Left lung (tissue), 10 donors: ENCODE results near the gene ATRNL1. TPM values are rescaled to one million over a fixed set of nuclear protein-coding genes. Genes with fewer than 3 reads are reported as not detected.

Experiments used
- ATAC-seq: fragments of 200-7000 bp; cut with Tn5 transposase; one replicate; pipeline ENCODE4 v1.9.1; 2020; ENCODE audit warnings: moderate library complexity
- DNase-seq, 4 donors: peaks; one replicate each; pipeline ENCODE4 v3.0.0-alpha.2; 2013 to 2020
- H3K27ac ChIP-seq, 2 donors: fragments of 200-600 bp; sonication (generic) in 1 of 2; one replicate each; pipeline versions ENCODE4 v1.5.0 to v1.8.0; 2020 to 2021
- H3K27me3 ChIP-seq, 2 donors: fragments of 200-600 bp; sonication (generic) in 1 of 2; one replicate each; pipeline versions ENCODE4 v1.5.0 to v1.8.0; 2020 to 2021
- H3K36me3 ChIP-seq, 2 donors: fragments of 200-600 bp; sonication (generic) in 1 of 2; one replicate each; pipeline versions ENCODE4 v1.5.0 to v1.8.0; 2020 to 2021
- H3K4me1 ChIP-seq, 2 donors: fragments of 200-600 bp; one replicate each; pipeline ENCODE4 v1.8.0; 2021
- H3K4me3 ChIP-seq, 2 donors: fragments of 200-600 bp; sonication (generic) in 1 of 2; one replicate each; pipeline versions ENCODE4 v1.5.0 to v1.8.0; 2020 to 2021; ENCODE audit warnings: mild to moderate bottlenecking in 1 of 2
- H3K9me3 ChIP-seq, 2 donors: fragments of 200-600 bp; sonication (generic) in 1 of 2; one replicate each; pipeline versions ENCODE4 v1.5.0 to v1.8.0; 2020 to 2021
- CTCF ChIP-seq, 2 donors: fragments of 200-600 bp; sonication (generic) in 1 of 2; IDR thresholded peaks; one replicate each; pipeline versions ENCODE4 v1.5.0 to v1.8.0; 2021; ENCODE audit warnings: antibody characterized with exemption in 2 of 2
- intact Hi-C, 2 donors: fragments of 100-400 bp; cut with DNase I; formaldehyde crosslinking; loops; one replicate each; pipeline versions ENCODE4 v1.11.2 to v1.14.2; 2022
- polyA plus RNA-seq, 6 donors: library from polyadenylated mRNA; unstranded; fragments of 120-200 nt; gene quantifications; one replicate each; pipeline ENCODE4 v1.2.1, GENCODE V29; 2013; ENCODE audit not compliant: insufficient read length in 6 of 6
- total RNA-seq, 2 donors: library from RNA; stranded (reverse); fragmentation: NEBNext Ultra II Directional; extraction: Animal tissue kit (Norgen Biotek cat#: 25700); gene quantifications; one replicate each; pipeline ENCODE4 v1.2.1, GENCODE V29; 2021
- donor health status: DM: no; HTN: yes; CAD: no.
- donor health status: DM: no; HTN: no; CAD: no.

ATRNL1 gene
- total and polyA plus RNA-seq, 8 donors, result 0.26 to 6.7 (median 5.1) TPM

GRCh38 chr10:115117301-115117700 lies 24.1 kb downstream of the ATRNL1 start:
- DNase-seq (no peak), ATAC-seq (no peak)
- Histone ChIP-seq H3K27ac (no peak overlapping the region), H3K9me3 (no peaks in the 10 kb centered on the region), H3K4me3 (no peak overlapping the region), H3K36me3 (no peaks in the 10 kb centered on the region), H3K4me1 (no peaks in the 10 kb centered on the region), H3K27me3 (no peaks in the 10 kb centered on the region)
- intact Hi-C loops, result no loop called here
- no peak for TF ChIP-seq CTCF (IDR thresholded peaks at IDR 0.05)

GRCh38 chr10:115118346-115118745 lies 25.2 kb downstream of the ATRNL1 start:
- TF ChIP-seq CTCF (IDR thresholded peaks at IDR 0.05), result no peak
- no peaks in the 10 kb centered on the region for H3K27me3 ChIP-seq
- intact Hi-C loops, result no loop called here
- H3K9me3 ChIP-seq, result no peaks in the 10 kb centered on the region
- DNase-seq (no peak), ATAC-seq (no peak)
- H3K4me1 ChIP-seq, result no peaks in the 10 kb centered on the region
- H3K36me3 ChIP-seq, result no peaks in the 10 kb centered on the region
- H3K4me3 ChIP-seq, result no peak overlapping the region
- no peak overlapping the region for H3K27ac ChIP-seq

GRCh38 chr10:115125505-115125904 lies 32.3 kb downstream of the ATRNL1 start:
- TF ChIP-seq CTCF (IDR thresholded peaks at IDR 0.05), result no peak
- intact Hi-C loops, result loop anchor here in 1 of 2 donors (10.0 kb wide), 1 partner anchor 251 kb away; no protein-coding TSS in a partner anchor

GRCh38 chr10:115129752-115130151 lies 36.6 kb downstream of the ATRNL1 start:
- peak; percentile 34 for ATAC-seq
- H3K4me1 ChIP-seq, result no peaks in the 10 kb centered on the region
- H3K27ac ChIP-seq, result no peak overlapping the region
- no peaks in the 10 kb centered on the region for H3K36me3 ChIP-seq
- H3K27me3 ChIP-seq, result no peaks in the 10 kb centered on the region
- peak in 2 of 4 donors; percentile 35 to 44 for DNase-seq
- no peaks in the 10 kb centered on the region for H3K9me3 ChIP-seq
- peak in 1 of 2 donors; percentile 35 for TF ChIP-seq CTCF (IDR thresholded peaks at IDR 0.05)
- intact Hi-C loops, result loop anchor here in 1 of 2 donors (10.0 kb wide), 1 partner anchor 255 kb away; no protein-coding TSS in a partner anchor
- no peak overlapping the region for H3K4me3 ChIP-seq

More at GRCh38 chr10:115125505-115125904, 32.3 kb downstream of the ATRNL1 start:
- H3K9me3 ChIP-seq, result no peaks in the 10 kb centered on the region
- H3K4me3 ChIP-seq, result no peak overlapping the region
- H3K4me1 ChIP-seq, result no peaks in the 10 kb centered on the region
- H3K27ac ChIP-seq, result no peak overlapping the region
- ATAC-seq, result no peak
- no peak for DNase-seq
- H3K36me3 ChIP-seq, result no peaks in the 10 kb centered on the region
- H3K27me3 ChIP-seq, result no peaks in the 10 kb centered on the region

- Histone ChIP-seq H3K36me3 (no peaks in the 10 kb centered on the region), H3K27me3 (no peaks in the 10 kb centered on the region), H3K4me3 (no peak overlapping the region), H3K4me1 (no peaks in the 10 kb centered on the region), H3K9me3 (no peaks in the 10 kb centered on the region), H3K27ac (no peak overlapping the region)
- intact Hi-C loops, result no loop called here
- DNase-seq, result no peak
- TF ChIP-seq CTCF (IDR thresholded peaks at IDR 0.05), result no peak
- no peak for ATAC-seq
These were observed 43.5 kb downstream of the ATRNL1 start for GRCh38 chr10:115136616-115137015.
